HG03469 (cell line): ENCODE results near the gene CPXM2.

Experiments
- ATAC-seq: cut with Tn5 transposase; IDR thresholded peaks from one replicate; pipeline ENCODE4 v1.9.1; 2021; ENCODE audit warnings: mild to moderate bottlenecking, moderate library complexity, moderate number of reproducible peaks; ENCODE audit not compliant: unreplicated experiment

The CPXM2 gene

DNA sequence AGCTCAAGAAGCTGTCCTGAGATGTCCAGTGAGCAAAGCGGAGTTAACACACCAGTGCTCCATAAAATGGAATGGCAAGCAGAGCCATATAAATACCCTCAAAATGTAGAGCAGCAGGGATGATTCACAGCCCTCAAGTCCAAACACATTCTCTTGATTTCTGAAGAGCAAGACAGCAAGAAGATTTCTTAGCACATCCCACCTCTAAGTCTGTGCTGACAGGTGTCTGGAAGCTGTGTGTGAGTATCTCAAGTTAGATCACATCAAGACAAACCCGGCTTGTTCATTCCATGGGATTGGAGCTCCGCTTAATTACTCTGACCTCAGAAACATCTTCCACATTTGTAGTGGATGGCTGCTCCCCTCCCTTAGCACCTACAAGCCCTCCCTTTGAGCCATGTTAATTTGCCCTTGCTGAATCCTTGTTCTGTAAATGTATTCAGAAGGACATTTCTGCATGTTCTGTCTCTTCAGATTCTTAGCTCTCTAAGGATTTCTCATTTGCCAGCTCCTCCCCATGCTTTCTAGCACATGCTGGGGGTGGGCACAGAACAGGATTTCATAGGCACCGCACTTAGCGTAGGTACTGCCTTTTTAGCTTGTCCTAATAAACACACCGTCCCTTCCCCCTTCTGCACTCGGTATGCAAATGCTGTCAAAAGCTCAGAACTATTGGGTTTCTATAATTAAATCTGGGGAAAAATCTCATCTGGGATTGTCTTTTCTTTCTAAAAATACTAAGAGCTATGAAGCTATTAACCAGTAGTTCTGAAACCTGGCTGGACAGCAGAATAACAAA, 112.7 kb downstream of the CPXM2 start:
- no peak for ATAC-seq

DNA sequence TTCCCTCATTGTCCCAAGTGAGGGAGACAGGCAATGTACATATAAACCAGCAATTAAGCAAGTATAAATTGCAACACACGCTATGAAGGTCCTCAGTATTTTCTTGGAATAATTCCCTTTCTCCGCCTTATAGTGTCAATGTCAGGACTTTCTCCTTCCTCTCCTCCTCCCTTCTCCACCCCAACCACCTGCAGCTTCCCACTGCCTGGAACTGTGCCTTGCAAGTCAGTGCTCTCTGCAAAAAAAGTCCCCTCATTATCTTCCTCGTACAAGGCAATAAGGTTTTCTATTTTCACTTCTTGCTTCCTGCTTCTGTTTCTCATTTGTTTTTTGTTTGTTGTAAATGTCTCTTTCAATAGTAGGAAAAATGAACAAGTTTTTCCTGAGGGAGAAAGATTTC, 113.7 kb downstream of the CPXM2 start:
- ATAC-seq = no peak

DNA sequence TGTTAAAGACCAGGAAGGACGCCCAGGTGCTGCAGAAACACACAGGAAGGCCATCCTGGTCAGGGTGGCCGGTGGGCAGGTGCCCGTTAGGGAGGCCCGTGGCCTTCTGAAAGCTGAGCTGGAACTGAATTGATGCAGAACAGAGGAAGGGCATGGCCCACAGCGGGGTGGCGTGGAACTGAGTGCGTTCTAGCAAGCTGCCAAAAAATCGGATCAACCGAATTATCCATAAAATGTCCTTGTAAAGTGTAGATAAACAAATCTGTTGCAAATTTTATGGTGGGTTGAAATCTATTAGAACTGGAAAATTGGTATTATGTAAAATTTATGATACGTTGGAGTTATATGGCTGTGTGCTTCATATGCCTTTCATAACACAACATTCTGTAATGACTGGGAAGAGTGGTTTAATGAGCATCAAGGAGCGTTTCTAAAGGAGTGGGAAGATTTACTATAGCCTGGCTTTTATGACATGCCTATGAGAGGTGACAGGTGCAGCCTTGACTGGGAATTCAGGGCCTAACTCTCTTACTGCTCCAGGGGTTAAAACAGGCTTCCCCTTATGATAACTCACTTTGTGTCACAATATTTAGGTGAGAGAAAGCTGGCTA, 117.4 kb downstream of the CPXM2 start:
- ATAC-seq = no peak

DNA sequence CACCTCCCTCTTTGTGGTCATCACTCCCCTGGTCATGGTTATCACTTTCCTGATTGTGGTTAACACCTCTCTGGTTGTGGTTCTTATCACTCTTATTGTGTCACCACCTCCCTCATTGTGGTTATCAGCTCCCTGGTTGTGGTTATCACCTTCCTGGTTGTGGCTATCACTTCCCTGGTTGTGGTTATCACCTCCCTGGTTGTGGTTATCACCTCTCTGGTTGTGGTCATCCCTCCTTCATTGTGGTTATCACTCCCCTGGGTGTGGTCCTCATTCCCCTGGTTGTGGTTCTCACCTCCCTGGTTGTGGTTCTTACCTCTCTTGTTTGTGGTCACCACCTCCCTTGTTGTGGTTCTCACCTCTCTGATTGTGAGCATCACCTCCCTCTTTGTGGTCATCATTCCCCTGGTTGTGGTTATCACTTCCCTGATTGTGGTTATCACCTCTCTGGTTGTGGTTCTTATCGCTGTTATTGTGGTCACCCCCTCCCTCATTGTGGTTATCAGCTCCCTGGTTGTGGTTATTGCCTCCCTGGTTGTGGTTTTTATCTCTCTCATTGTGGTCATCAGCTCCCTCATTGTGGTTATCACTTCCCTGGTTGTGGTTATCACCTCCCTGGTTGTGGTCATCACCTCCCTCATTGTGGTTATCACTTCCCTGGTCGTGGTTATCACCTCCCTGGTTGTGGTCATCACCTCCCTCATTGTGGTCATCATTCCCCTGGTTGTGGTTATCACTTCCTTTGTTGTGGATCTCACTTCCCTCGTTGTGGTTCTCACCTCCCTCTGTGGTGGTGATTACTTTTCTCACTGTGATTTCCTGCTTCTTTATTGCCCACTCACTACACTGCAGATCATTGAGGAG, 118.7 kb downstream of the CPXM2 start:
- no peak for ATAC-seq

DNA sequence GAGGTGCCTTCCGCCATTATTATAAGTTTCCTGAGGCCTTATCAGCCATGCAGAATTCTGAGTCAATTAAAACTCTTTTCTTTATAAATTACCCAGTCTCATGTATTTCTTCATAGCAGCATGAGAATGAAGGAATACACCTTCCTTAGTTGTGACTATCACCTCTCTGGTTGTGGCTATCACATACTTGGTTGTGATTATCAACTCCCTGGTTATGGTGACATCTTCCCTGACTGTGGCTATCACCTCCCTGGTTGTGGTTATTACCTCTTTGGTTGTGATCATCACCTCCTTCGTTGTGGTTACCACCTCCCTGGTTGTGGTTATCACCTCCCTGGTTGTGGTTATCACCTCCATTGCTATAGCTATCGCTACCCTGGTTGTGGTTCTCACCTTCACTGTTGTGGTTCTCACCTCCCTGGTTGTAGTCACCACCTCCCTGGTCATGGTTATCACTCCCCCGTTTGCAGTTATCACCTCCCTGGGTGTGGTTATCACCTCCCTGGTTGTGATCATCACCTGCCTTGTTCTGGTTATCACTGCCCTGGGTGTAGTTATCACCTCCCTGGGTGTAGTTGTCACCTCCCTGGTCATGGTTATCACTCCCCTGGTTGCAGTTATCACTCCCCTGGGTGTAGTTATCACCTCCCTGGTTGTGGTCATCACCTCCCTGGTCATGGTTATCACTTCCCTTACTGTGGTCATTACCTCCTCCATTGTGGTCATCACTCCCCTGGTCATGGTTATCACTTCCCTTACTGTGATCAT, 119.5 kb downstream of the CPXM2 start:
- ATAC-seq = no peak

DNA sequence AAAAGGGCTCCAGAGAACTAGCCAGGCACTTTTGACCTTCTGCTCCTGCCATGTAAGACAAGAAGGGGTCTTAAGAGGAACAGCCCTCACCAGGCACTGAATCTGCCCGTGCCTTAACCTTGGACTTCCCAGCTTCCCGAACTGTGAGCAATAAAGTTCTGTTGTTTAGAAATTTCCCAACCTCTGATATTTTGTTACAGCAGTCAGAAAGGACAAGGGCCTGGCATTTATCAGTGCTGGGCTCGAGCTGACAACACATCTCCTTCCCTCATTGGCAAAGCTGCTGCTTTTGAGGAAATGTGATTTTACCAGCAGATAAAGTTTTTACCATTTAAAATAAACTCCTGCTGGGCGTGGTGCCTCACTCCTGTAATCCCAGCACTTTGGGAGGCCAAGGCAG, 122.0 kb downstream of the CPXM2 start:
- ATAC-seq = no peak

DNA sequence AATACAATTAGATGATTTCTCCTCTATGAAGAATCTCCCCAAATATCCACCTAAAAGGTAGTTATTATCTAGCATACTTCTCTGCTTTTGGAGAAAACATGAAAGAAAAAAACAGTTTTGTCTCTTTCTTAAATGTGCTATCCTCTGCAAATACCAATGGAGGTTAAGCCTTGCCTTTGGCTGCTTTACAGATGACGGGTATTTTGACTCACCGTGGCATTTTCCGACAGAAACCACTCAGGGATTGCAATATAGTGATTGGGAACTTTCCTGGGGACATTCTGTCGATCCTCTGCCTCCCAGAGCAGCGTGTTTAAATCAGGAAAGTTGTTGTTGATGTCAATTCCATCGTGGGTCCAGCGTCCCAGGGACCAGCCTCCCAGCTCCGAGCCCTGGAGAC, 124.8 kb downstream of the CPXM2 start:
- no peak for ATAC-seq

DNA sequence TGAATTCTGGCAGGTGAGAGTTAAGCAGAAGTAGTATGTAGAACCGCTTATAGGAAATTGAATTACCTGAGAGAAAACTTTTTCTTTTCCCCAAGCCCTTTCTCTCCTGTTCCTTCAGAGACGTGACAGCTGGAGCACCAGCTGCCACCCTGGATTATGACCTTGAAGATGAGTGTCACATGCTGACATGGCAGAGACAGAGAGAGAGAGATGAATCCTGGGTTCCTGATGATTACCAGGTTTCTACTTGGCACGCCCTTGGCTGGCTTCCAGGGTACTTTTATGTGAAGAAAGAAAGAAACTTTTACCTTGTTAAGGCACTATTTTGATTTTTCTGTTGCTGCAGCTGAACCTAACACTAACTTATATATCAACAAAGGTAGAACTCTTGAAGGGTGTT, 125.6 kb downstream of the CPXM2 start:
- no peak for ATAC-seq

DNA sequence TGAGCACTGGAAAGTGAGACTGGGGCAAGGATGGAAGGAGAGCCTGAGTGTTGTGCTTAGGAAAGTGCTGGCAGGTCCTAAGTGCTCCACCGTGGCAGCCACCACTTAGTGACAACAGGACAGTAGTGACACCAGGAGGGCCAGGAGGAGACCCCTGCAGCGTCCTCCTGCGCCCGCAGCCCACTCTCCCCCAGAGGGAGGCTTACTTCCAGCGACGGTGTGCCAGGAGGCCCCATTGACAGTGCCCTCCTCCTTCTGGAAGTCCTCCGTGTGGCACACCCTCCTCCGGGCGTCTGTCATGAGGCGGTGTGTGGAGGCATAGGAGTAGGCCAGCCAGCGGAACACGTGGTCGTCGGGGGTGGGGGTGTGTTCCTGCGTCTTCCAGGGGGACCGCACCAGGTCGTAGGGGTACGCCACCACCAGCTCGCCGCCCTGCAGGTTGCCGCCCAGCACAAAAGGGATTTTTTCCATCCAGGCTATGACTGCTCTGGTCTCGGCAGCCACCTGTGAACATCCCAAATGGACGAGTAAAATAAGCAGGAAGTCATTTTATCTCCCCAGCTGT, 129.9 kb downstream of the CPXM2 start:
- ATAC-seq = no peak

DNA sequence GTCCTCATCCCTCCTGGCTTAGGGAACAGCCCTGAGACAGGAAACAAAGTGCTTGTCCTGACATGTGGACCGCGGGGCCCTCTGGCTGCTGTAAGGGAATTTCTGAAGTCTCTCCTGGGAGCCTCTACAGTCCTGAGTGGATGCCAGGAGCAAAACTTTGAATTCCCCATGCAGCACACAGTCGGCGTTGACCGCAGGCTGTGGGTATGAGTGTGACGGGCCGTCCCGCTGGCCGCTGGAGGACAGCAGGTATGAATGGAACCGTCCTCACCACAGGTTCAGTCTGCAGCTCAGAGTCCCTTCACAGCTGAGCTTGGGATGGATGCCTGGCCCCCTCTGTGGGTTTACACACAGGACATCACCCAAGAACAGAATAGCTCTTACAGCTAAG, 130.6 kb downstream of the CPXM2 start:
- no peak for ATAC-seq

DNA sequence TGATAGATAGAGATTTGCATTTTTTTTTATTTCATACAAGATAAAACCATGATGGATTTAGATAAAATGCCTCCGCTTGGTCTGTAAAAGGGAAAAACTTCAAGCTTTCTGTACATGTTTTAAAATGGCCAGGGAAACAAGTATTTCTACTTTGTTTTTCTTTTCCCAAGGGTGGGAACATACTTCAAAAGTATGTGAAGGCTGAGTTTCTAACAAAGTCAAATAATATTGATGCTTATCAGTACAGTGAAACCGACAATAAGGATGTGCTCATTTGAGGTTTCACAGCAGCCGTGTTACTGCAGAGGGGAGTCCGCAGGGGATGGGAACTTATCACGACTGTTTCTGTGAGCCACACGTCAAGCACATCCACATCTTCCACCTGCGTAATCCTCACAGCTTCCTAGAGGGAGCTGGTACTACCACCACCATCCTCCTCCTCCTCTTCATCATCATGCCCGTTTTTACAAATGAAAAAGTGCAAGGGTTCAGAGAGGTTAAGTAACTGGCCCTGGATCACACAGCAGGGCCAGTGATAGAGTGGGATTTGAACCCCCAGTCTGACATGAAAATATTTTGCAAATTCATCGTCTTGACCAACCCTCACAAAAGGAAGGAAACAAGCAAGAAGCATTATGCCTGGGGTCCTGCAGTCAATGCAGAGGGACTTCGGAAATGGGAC, 131.1 kb downstream of the CPXM2 start:
- no peak for ATAC-seq

DNA sequence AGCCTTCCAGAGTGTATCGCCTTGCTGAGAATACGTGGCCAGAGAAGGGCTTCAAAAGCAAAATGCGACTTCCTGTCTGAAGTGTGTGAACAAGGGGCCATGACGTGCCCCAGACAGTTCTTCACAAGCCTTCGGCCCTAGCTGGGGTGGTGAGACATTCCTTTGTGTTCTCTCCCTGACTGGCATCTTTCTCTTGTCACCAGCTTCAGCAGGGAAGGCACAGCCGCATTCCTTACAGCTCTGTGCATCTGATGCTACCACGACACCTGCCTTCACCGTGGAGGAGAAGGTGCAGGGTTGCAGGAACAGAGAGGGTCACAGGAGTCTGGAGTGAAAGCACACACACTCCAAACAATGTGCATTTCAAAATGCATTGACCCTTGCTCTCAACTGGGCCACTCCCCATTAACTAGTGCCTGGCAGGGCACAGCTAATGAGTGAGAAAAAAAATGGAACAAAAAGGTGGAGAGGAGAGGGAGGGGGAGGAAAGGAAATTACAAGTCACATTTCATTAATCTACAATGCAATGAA, 132.0 kb downstream of the CPXM2 start:
- no peak for ATAC-seq

DNA sequence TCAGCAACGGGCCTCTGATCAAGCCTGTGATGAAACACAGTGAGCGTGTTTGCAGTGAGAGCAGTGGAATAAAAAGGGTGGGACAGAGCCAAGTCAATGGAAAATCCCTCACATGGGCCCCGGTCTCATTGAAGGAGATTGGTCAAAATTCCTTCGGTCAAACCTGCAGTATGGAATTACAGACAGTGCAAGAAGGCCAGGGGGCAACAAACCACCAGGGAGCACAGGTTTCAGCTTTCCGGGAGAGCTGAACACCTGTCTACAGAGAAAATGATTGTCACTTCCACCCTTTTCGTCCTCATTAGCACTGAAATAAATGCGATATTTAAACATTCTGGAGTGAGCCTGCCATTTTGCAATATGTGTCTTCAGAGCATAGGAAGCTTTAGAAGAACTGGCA, 132.6 kb downstream of the CPXM2 start:
- no peak for ATAC-seq

DNA sequence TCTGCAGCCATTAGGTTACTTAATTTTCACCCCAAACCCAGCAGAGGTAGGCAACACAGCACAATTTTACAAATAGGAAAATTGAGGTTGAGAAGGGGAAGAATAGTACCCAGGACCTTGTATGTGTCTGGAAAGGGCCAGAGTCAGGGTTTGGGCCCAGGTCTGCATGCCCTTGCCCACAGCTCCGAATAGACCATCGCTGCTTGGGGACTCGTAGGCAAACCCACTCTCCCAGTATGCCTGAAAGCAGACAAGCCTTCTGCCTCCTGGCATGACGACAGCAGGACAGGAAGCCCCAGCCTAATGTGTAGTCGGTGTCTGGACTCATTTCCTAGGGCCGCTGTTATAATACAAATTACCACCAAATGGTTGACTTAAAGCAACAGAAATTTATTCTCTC, 133.8 kb downstream of the CPXM2 start:
- no peak for ATAC-seq

DNA sequence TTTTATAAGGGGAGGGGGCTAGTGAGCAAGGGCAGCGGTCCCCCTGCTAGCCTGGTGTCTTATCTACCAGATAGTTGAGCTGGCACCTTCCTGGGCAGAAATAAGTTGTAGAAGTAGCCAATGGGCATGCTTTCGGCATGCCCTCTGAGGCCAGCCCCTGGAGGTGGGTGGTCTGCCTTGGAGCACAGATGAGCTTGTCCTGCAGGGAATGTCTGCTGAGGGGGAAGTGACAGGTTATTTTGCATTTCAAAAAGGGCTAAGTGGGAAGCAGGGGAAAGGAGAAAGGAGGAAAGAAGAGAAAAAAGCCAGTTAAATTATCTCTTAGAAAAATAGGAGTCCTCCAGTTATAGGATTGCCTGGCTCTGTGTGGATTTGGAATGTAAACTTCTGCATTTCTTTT, 136.5 kb downstream of the CPXM2 start:
- no peak for ATAC-seq

DNA sequence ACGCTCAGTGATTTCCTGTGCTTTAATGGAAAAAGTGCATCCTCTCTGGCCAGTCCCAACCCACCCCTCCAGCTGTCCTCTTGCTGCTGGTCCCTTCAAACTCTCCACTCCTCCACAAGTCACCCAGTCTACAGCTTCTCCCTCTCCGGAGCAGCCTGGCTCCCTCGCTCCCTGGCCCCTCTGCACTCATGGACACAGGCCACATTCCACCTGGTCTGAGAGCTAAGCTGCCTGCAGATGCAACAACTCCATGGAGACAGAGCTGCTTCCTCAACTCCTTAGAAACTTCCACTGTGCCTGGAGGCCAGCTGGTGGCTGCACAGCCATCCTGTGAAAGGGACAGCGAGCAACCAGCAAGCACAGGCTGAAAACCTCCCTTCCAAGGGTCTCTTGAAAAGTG, 137.5 kb downstream of the CPXM2 start:
- no peak for ATAC-seq

DNA sequence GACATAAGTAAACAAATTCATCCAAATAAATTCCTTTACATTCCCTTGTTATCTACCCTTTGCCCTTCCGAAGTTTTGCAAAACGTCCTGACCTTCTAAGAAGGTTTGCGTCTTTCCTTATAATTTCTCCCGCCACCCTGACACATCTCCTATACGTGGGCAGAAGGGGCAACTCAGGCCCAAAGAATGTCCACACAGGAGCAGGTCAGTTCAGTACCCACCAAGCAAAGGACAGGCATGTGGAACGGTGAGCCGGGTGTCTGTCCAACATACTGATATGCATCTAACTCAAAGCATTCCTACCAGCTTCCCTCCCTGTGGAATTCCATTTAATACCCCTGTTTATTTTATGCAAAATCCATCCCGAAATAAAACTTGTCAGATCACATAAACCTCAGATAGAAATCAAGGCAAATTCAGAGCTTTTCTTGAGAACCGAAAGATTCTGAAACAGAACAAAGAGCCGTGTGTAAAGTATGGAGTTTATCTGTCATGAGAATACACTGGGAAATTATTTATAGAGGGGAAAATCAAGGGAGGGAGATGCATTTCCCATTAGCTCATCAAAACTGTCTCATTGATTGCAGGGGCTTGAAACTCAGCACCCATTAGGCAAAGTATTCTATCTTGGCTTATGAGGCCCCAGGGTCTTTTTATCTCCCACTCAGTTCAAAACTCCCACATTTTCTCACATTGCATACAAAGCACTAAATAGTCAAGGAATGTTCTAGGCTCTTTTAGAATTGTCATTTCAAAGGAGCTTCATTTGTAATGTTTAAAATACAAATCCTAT, 140.1 kb downstream of the CPXM2 start:
- ATAC-seq = no peak

DNA sequence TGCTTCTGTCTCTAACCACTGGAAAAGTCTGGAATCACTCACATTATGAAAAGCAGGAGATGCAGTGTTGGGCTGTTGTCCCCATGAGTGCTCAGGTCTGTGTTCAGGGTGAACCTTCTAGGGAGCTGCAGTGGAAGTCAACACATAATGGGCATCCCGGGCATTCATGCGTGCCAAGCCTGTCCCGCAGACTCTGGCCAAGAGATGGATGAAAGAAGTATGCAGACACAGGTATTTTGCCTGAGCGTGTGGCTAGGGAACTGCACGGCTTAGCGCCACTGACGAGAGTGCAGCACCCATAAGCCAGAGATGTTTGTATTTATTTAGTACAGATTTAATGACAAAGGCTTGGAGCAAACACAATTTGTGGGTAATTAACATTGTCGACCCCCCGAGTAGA, 140.7 kb downstream of the CPXM2 start:
- no peak for ATAC-seq

DNA sequence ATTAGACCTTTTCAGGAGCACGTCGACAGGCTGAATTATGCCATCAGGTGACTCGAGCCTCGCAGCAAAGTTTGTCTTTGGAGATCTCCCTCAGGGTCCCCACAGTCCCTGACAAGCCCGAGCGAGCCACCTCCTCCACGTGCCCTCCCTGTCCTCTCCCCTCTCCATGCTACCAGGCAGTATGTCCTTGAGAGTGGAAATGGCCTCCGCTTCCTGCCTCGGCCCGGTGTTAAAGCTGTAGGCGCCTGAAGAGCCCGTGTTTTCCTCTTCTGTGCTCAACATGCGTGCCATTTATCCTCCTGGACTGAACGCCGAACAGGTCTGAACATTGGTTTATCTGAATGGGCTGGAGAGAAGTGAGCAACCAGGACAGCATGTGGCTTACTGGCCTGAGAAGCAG, 142.9 kb downstream of the CPXM2 start:
- ATAC-seq = no peak
